Liver (tissue), 9 donors: ENCODE measurements around the gene KIAA1755. TPM values are rescaled to one million over a fixed set of nuclear protein-coding genes. Genes with fewer than 3 reads are reported as not detected.

ENCODE experiments used
- DNase-seq: peaks from one replicate; pipeline ENCODE4 v3.0.0-alpha.2; 2017; ENCODE audit warnings: low spot score
- H3K27ac ChIP-seq, 2 donors: one replicate each; pipeline ENCODE4 v1.7.0; 2013; ENCODE audit warnings: inconsistent platforms in 2 of 2, low read length in 2 of 2, control low read depth in 1 of 2, low read depth in 1 of 2, mild to moderate bottlenecking in 1 of 2
- H3K27me3 ChIP-seq, 4 donors: one replicate each; pipeline versions ENCODE4 v1.6.1 to v1.7.0; 2013; ENCODE audit warnings: low read length in 3 of 4, inconsistent platforms in 1 of 4, mild to moderate bottlenecking in 1 of 4, moderate library complexity in 1 of 4; ENCODE audit not compliant: control insufficient read depth in 4 of 4, insufficient read depth in 4 of 4
- H3K36me3 ChIP-seq, 4 donors: one replicate each; pipeline versions ENCODE4 v1.6.1 to v1.7.0; 2013; ENCODE audit warnings: low read length in 3 of 4, mild to moderate bottlenecking in 3 of 4, low read depth in 1 of 4, moderate library complexity in 1 of 4; ENCODE audit not compliant: control insufficient read depth in 4 of 4, insufficient read depth in 3 of 4
- H3K4me1 ChIP-seq, 4 donors: one replicate each; pipeline versions ENCODE4 v1.6.1 to v1.7.0; 2013; ENCODE audit warnings: low read length in 3 of 4, mild to moderate bottlenecking in 3 of 4, moderate library complexity in 1 of 4; ENCODE audit not compliant: control insufficient read depth in 4 of 4, insufficient read depth in 4 of 4
- H3K4me3 ChIP-seq, 3 donors: one replicate each; pipeline versions ENCODE4 v1.6.1 to v1.7.0; 2013; ENCODE audit warnings: low read length in 3 of 3, control low read depth in 1 of 3, low read depth in 1 of 3, mild to moderate bottlenecking in 1 of 3
- H3K9ac ChIP-seq, 2 donors: one replicate each; pipeline ENCODE4 v1.7.0; 2013; ENCODE audit warnings: low read length in 2 of 2, mild to moderate bottlenecking in 2 of 2, moderate library complexity in 2 of 2, control low read depth in 1 of 2, low read depth in 1 of 2
- H3K9me3 ChIP-seq, 4 donors: one replicate each; pipeline versions ENCODE4 v1.6.1 to v1.7.0; 2013; ENCODE audit warnings: low read length in 3 of 4; ENCODE audit not compliant: control insufficient read depth in 4 of 4
- ATF3 ChIP-seq: IDR thresholded peaks from 2 replicates; pipeline ENCODE4 v1.6.1; 2016; ENCODE audit warnings: antibody characterized with exemption
- CTCF ChIP-seq: fragments of 150-350 bp; IDR thresholded peaks from 2 replicates; pipeline ENCODE4 v1.5.1; 2017; ENCODE audit warnings: improper control_type of control experiment, low read depth, low read length; ENCODE audit not compliant: missing input control
- EGR1 ChIP-seq, 2 donors: IDR thresholded peaks; 2 replicates each; pipeline ENCODE4 v1.6.1; 2016 to 2018; ENCODE audit warnings: antibody characterized with exemption in 2 of 2, low read depth in 2 of 2
- FOXA1 ChIP-seq: IDR thresholded peaks from 2 replicates; pipeline ENCODE4 v1.6.1; 2016; ENCODE audit warnings: antibody characterized with exemption
- FOXA2 ChIP-seq: IDR thresholded peaks from 2 replicates; pipeline ENCODE4 v1.6.1; 2016; ENCODE audit warnings: antibody characterized with exemption
- GABPA ChIP-seq, 2 donors: IDR thresholded peaks in 1 of 2; conservative IDR thresholded peaks in 1 of 2; 2 replicates each; pipeline ENCODE4 v1.6.1; 2016; ENCODE audit warnings: antibody characterized with exemption in 2 of 2, mild to moderate bottlenecking in 1 of 2, moderate library complexity in 1 of 2
- HNF4A ChIP-seq, 2 donors: conservative IDR thresholded peaks; 2 replicates each; pipeline ENCODE4 v1.6.1; 2016; ENCODE audit warnings: antibody characterized with exemption in 2 of 2, mild to moderate bottlenecking in 2 of 2
- HNF4G ChIP-seq: IDR thresholded peaks from 2 replicates; pipeline ENCODE4 v1.6.1; 2016; ENCODE audit warnings: antibody characterized with exemption
- JUND ChIP-seq, 2 donors: IDR thresholded peaks; 2 replicates each; pipeline ENCODE4 v1.6.1; 2016; ENCODE audit warnings: antibody characterized with exemption in 2 of 2
- NR2F2 ChIP-seq: IDR thresholded peaks from 2 replicates; pipeline ENCODE4 v1.6.1; 2016; ENCODE audit warnings: antibody characterized with exemption
- RAD21 ChIP-seq, 2 donors: IDR thresholded peaks; 2 replicates each; pipeline ENCODE4 v1.6.1; 2016; ENCODE audit warnings: antibody characterized with exemption in 2 of 2, mild to moderate bottlenecking in 2 of 2
- RXRA ChIP-seq, 2 donors: IDR thresholded peaks; 2 replicates each; pipeline ENCODE4 v1.6.1; 2017 to 2018; ENCODE audit warnings: antibody characterized with exemption in 2 of 2, mild to moderate bottlenecking in 1 of 2
- SP1 ChIP-seq: IDR thresholded peaks from 2 replicates; pipeline ENCODE4 v1.6.1; 2018; ENCODE audit warnings: antibody characterized with exemption, mild to moderate bottlenecking
- TAF1 ChIP-seq: conservative IDR thresholded peaks from 2 replicates; pipeline ENCODE4 v1.6.1; 2016; ENCODE audit warnings: antibody characterized with exemption, mild to moderate bottlenecking
- YY1 ChIP-seq: IDR thresholded peaks from 2 replicates; pipeline ENCODE4 v1.6.1; 2016; ENCODE audit warnings: antibody characterized with exemption, mild to moderate bottlenecking
- WGBS: extraction: QIAGEN DNeasy Blood & Tissue Kit; methylation state at CpG from one replicate; pipeline ENCODE4 v1.1.7; 2013; 5-methylcytosine and 5-hydroxymethylcytosine counted together
- polyA plus RNA-seq, 2 donors: library from polyadenylated mRNA; stranded (reverse) in 1 of 2; unstranded in 1 of 2; fragments of 200-250 nt in 1 of 2; fragments of >200 nt in 1 of 2; fragmentation: Nextera tagmentation in 1 of 2; extraction: Ambion mirVana in 1 of 2; gene quantifications; one replicate each; pipeline versions ENCODE4 v1.2.1 to v1.2.3, GENCODE V29; 2013 to 2015
- total RNA-seq, 2 donors: library from RNA; depleted of rRNA; stranded (reverse); fragments of >200 nt; gene quantifications; one replicate each; pipeline ENCODE4 v1.2.3, GENCODE V29; 2014
- TF ChIP-seq, protein P1 (sequence below): IDR thresholded peaks from 2 replicates; pipeline ENCODE4 v1.6.1; 2016; ENCODE audit warnings: antibody characterized with exemption, mild to moderate bottlenecking
- TF ChIP-seq, protein P2 (sequence below): IDR thresholded peaks from 2 replicates; pipeline ENCODE4 v1.6.1; 2016; ENCODE audit warnings: antibody characterized with exemption
- TF ChIP-seq, protein P3 (sequence below): IDR thresholded peaks from 2 replicates; pipeline ENCODE4 v1.6.1; 2016; ENCODE audit warnings: antibody characterized with exemption
- donor health status: healthy.
- donor health status: healthy.
- donor health status: healthy.
- donor health status: healthy.
- donor health status: healthy.

Gene KIAA1755
- total and polyA plus RNA-seq, 4 donors, result 0.09 to 1.4 (median 0.81) TPM

DNA sequence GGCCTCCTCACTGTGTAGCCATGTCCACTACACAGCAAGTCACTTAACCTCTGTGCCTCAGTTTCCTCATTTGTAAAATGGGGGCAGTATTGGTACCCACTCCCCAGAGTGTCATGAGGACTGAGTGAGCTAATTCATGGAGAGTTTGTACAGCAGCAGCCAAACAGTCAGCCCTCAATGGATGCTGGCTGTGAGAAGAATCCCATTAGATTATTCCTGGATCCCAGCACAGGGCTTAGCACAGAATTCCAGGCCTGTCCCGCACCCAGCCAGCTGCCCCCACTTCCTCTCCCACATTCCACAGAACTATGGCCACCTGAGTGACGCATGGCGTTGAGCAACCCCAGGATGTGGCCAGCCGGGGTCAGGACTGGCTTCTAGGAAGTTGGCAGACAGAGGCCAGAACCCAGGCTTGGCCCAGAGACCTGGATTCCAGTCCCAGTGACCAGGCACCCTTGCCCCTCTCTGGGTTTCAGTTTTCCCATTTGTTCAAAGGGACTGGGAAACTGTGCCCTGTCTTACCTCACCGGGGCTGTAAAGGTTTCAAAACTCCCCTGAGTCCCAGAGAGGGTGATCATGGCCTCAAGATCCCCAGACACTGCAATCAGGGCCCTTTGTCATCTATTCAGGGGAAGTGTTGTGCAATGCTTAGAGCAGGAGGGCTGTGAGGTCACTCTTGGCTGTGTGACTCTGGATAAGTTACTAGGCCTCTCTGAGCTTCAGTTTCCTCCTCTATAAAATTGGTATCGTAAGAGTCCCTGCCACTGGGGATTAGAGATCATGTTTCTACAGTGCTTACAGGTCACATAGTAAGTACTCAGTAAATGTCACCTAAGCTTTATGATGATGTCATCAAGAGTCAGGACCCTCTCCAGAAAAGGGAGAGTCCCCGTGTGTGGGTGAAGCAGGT, 92.4 kb downstream of the KIAA1755 start:
- H3K27ac ChIP-seq, result peak overlapping the region; percentile 90 to 91
- peak; percentile 44 to 53 for TF ChIP-seq RAD21 (IDR thresholded peaks at IDR 0.05)
- TF ChIP-seq FOXA1, result peak; percentile 63
- TF ChIP-seq CTCF, result no peak
- TF ChIP-seq, protein P1, sequence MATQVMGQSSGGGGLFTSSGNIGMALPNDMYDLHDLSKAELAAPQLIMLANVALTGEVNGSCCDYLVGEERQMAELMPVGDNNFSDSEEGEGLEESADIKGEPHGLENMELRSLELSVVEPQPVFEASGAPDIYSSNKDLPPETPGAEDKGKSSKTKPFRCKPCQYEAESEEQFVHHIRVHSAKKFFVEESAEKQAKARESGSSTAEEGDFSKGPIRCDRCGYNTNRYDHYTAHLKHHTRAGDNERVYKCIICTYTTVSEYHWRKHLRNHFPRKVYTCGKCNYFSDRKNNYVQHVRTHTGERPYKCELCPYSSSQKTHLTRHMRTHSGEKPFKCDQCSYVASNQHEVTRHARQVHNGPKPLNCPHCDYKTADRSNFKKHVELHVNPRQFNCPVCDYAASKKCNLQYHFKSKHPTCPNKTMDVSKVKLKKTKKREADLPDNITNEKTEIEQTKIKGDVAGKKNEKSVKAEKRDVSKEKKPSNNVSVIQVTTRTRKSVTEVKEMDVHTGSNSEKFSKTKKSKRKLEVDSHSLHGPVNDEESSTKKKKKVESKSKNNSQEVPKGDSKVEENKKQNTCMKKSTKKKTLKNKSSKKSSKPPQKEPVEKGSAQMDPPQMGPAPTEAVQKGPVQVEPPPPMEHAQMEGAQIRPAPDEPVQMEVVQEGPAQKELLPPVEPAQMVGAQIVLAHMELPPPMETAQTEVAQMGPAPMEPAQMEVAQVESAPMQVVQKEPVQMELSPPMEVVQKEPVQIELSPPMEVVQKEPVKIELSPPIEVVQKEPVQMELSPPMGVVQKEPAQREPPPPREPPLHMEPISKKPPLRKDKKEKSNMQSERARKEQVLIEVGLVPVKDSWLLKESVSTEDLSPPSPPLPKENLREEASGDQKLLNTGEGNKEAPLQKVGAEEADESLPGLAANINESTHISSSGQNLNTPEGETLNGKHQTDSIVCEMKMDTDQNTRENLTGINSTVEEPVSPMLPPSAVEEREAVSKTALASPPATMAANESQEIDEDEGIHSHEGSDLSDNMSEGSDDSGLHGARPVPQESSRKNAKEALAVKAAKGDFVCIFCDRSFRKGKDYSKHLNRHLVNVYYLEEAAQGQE, result peak; percentile 83
- TF ChIP-seq, protein P2, sequence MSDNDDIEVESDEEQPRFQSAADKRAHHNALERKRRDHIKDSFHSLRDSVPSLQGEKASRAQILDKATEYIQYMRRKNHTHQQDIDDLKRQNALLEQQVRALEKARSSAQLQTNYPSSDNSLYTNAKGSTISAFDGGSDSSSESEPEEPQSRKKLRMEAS, result peak; percentile 100
- no peak for TF ChIP-seq TAF1
- TF ChIP-seq NR2F2, result peak; percentile 94
- TF ChIP-seq YY1, result peak; percentile 87
- TF ChIP-seq HNF4G, result peak; percentile 30
- peak; percentile 87 to 94 for TF ChIP-seq JUND (IDR thresholded peaks at IDR 0.05)
- peak; percentile 43 for TF ChIP-seq FOXA2
- peak; percentile 95 to 99 for TF ChIP-seq RXRA (IDR thresholded peaks at IDR 0.05)
- TF ChIP-seq SP1, result peak; percentile 96
- TF ChIP-seq, protein P3, sequence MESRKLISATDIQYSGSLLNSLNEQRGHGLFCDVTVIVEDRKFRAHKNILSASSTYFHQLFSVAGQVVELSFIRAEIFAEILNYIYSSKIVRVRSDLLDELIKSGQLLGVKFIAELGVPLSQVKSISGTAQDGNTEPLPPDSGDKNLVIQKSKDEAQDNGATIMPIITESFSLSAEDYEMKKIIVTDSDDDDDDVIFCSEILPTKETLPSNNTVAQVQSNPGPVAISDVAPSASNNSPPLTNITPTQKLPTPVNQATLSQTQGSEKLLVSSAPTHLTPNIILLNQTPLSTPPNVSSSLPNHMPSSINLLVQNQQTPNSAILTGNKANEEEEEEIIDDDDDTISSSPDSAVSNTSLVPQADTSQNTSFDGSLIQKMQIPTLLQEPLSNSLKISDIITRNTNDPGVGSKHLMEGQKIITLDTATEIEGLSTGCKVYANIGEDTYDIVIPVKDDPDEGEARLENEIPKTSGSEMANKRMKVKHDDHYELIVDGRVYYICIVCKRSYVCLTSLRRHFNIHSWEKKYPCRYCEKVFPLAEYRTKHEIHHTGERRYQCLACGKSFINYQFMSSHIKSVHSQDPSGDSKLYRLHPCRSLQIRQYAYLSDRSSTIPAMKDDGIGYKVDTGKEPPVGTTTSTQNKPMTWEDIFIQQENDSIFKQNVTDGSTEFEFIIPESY, result peak; percentile 91
- TF ChIP-seq EGR1 (IDR thresholded peaks at IDR 0.05; ENCODE audit: low read depth in 2 of 2), result peak; percentile 79 to 91
- peak; percentile 87 to 95 for TF ChIP-seq HNF4A (conservative IDR thresholded peaks at IDR 0.05)
- peak; percentile 79 for TF ChIP-seq ATF3
- TF ChIP-seq GABPA (IDR thresholded peaks at IDR 0.05 in 1 of 2, conservative IDR thresholded peaks at IDR 0.05 in 1 of 2), result peak in 1 of 2 donors; percentile 66
- no peaks in the 10 kb centered on the region for H3K27me3 ChIP-seq
- 22% methylated on average over 7 of the region's 7 CpGs for WGBS
- H3K9ac ChIP-seq, result peak overlapping the region in 1 of 2 donors; percentile 50
- H3K36me3 ChIP-seq, result no peaks in the 10 kb centered on the region
- no peak overlapping the region for H3K4me3 ChIP-seq
- peaks cover 5 to 48% (median 31%) of the 10 kb centered on the region in 4 donors for H3K4me1 ChIP-seq
- H3K9me3 ChIP-seq, result no peaks in the 10 kb centered on the region
- no peak for DNase-seq
